Upper lobe of left lung (tissue), 4 donors: ENCODE measurements around the gene LRRC1.

Experiments used
- POLR2A ChIP-seq, 4 donors: fragments of 450-650 bp; IDR thresholded peaks; one replicate each; pipeline ENCODE4 v1.5.1; 2016 to 2017; ENCODE audit warnings: antibody characterized with exemption in 4 of 4, mild to moderate bottlenecking in 2 of 4
- POLR2AphosphoS5 ChIP-seq, 2 donors: sonication (generic); formaldehyde crosslinking; IDR thresholded peaks; one replicate each; pipeline ENCODE4 v1.5.1; 2017; ENCODE audit warnings: antibody characterized with exemption in 2 of 2
- TF ChIP-seq, protein P1 (sequence below), 6 experiments: fragments of 450-650 bp in 4 of 6; fragments of 200-600 bp in 2 of 6; sonication (generic) in 2 of 6; IDR thresholded peaks; one replicate each; pipeline ENCODE4 v1.5.1; 2016 to 2019; ENCODE audit warnings: antibody characterized with exemption in 6 of 6

DNA sequence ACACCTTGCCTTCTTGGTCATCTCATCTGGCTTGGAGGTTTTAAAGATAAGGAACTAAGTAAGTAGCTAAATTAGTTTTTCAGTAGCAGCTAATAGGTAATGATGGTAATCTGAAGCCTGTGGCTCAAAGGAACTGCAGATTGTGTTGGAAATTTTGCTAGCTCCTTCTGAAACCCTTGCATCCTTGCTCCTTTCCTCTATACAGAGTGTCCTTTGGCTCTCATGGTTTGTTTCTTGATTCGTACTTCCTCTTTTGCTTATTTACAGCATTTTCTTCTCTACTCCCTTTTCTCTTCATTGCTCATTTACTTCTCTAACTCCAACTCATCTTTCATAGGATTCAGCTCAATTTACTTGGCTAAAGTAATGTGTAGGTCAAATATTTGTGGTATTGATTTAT lies 19.0 kb downstream of the LRRC1 start:
- TF ChIP-seq POLR2A (IDR thresholded peaks at IDR 0.05) (no peak), POLR2AphosphoS5 (IDR thresholded peaks at IDR 0.05) (no peak)
- TF ChIP-seq, protein P1, sequence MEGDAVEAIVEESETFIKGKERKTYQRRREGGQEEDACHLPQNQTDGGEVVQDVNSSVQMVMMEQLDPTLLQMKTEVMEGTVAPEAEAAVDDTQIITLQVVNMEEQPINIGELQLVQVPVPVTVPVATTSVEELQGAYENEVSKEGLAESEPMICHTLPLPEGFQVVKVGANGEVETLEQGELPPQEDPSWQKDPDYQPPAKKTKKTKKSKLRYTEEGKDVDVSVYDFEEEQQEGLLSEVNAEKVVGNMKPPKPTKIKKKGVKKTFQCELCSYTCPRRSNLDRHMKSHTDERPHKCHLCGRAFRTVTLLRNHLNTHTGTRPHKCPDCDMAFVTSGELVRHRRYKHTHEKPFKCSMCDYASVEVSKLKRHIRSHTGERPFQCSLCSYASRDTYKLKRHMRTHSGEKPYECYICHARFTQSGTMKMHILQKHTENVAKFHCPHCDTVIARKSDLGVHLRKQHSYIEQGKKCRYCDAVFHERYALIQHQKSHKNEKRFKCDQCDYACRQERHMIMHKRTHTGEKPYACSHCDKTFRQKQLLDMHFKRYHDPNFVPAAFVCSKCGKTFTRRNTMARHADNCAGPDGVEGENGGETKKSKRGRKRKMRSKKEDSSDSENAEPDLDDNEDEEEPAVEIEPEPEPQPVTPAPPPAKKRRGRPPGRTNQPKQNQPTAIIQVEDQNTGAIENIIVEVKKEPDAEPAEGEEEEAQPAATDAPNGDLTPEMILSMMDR (IDR thresholded peaks at IDR 0.05), result no peak
